ENCODE results near the gene TRIM65.

The TRIM65 gene

GRCh38 chr17:75875182-75875939, 21.4 kb downstream of the TRIM65 start:
- H3K36me3 ChIP-seq (ENCODE audit: insufficient read depth, low read length), result no peaks in the 10 kb centered on the region
- H3K79me2 ChIP-seq (ENCODE audit: insufficient read depth, low read length), result no peaks in the 10 kb centered on the region
- peaks cover 4% of the 10 kb centered on the region; the same call in 1 of the 2 replicates for H3K27me3 ChIP-seq (ENCODE audit: insufficient read depth, low read length)
- H3K9ac ChIP-seq (ENCODE audit: low read length), result peak overlapping the region; percentile 63; the same call in 1 of the 2 replicates
- peak overlapping the region; percentile 62 for H3K4me3 ChIP-seq (ENCODE audit: low read depth, low read length, poor library complexity, severe bottlenecking)
- no peaks in the 10 kb centered on the region for H3F3A ChIP-seq (ENCODE audit: insufficient read depth, low read length)
- peaks cover 40% of the 10 kb centered on the region for H3K4me1 ChIP-seq (ENCODE audit: insufficient read depth, low read length, severe bottlenecking)
- H3K27ac ChIP-seq (ENCODE audit: low read depth, low read length, poor library complexity, severe bottlenecking), result peak overlapping the region; percentile 59
- H3K4me2 ChIP-seq (ENCODE audit: low read length), result peak overlapping the region; percentile 82
- no peaks in the 10 kb centered on the region for H3K9me3 ChIP-seq (ENCODE audit: low read length)
- no peaks in the 10 kb centered on the region for H4K20me1 ChIP-seq (ENCODE audit: insufficient read depth, low read length)
- TF ChIP-seq EZH2 (IDR thresholded peaks at IDR 0.05; ENCODE audit: borderline replicate concordance, low read length) (no peak), CTCF (IDR thresholded peaks at IDR 0.05; ENCODE audit: low read length) (no peak)
- no peaks in the 10 kb centered on the region for H3K9me2 ChIP-seq (ENCODE audit: low read depth, low read length)
- H2AFZ ChIP-seq (ENCODE audit: low read length), result no peak overlapping the region

- Histone ChIP-seq H3K9me3 (ENCODE audit: low read length) (no peaks in the 10 kb centered on the region), H3K4me2 (ENCODE audit: low read length) (no peak overlapping the region), H3F3A (ENCODE audit: insufficient read depth, low read length) (no peaks in the 10 kb centered on the region), H3K9me2 (ENCODE audit: low read depth, low read length) (no peaks in the 10 kb centered on the region), H2AFZ (ENCODE audit: low read length) (no peak overlapping the region), H3K9ac (ENCODE audit: low read length) (no peak overlapping the region), H4K20me1 (ENCODE audit: insufficient read depth, low read length) (no peaks in the 10 kb centered on the region), H3K4me1 (ENCODE audit: insufficient read depth, low read length, severe bottlenecking) (peaks cover 40% of the 10 kb centered on the region), H3K79me2 (ENCODE audit: insufficient read depth, low read length) (no peaks in the 10 kb centered on the region), H3K36me3 (ENCODE audit: insufficient read depth, low read length) (no peaks in the 10 kb centered on the region), H3K27me3 (ENCODE audit: insufficient read depth, low read length) (peaks cover 4% of the 10 kb centered on the region; the same call in 1 of the 2 replicates), H3K4me3 (ENCODE audit: low read depth, low read length, poor library complexity, severe bottlenecking) (no peak overlapping the region), H3K27ac (ENCODE audit: low read depth, low read length, poor library complexity, severe bottlenecking) (no peak overlapping the region)
- TF ChIP-seq EZH2 (IDR thresholded peaks at IDR 0.05; ENCODE audit: borderline replicate concordance, low read length) (no peak), CTCF (IDR thresholded peaks at IDR 0.05; ENCODE audit: low read length) (no peak)
Observed at GRCh38 chr17:75874323-75875181, 22.2 kb downstream of the TRIM65 start.

- no peak overlapping the region for H3K4me3 ChIP-seq (ENCODE audit: low read depth, low read length, poor library complexity, severe bottlenecking)
- no peak overlapping the region for H3K4me2 ChIP-seq (ENCODE audit: low read length)
- H3K9me3 ChIP-seq (ENCODE audit: low read length), result no peaks in the 10 kb centered on the region
- no peaks in the 10 kb centered on the region for H3K27me3 ChIP-seq (ENCODE audit: insufficient read depth, low read length)
- no peaks in the 10 kb centered on the region for H3K79me2 ChIP-seq (ENCODE audit: insufficient read depth, low read length)
- H3K9ac ChIP-seq (ENCODE audit: low read length), result no peak overlapping the region
- TF ChIP-seq EZH2 (IDR thresholded peaks at IDR 0.05; ENCODE audit: borderline replicate concordance, low read length) (no peak), CTCF (IDR thresholded peaks at IDR 0.05; ENCODE audit: low read length) (no peak)
- H3K4me1 ChIP-seq (ENCODE audit: insufficient read depth, low read length, severe bottlenecking), result peaks cover 40% of the 10 kb centered on the region
- no peaks in the 10 kb centered on the region for H3K36me3 ChIP-seq (ENCODE audit: insufficient read depth, low read length)
- no peaks in the 10 kb centered on the region for H4K20me1 ChIP-seq (ENCODE audit: insufficient read depth, low read length)
- no peak overlapping the region for H2AFZ ChIP-seq (ENCODE audit: low read length)
- no peak overlapping the region for H3K27ac ChIP-seq (ENCODE audit: low read depth, low read length, poor library complexity, severe bottlenecking)
- no peaks in the 10 kb centered on the region for H3K9me2 ChIP-seq (ENCODE audit: low read depth, low read length)
- H3F3A ChIP-seq (ENCODE audit: insufficient read depth, low read length), result no peaks in the 10 kb centered on the region
Observed at GRCh38 chr17:75873587-75874322, 23.0 kb downstream of the TRIM65 start.

Data from OCI-LY1 (cell line).